Fibroblast of peridontal ligament (primary cell): ENCODE data around the gene ARMS2.
A peak's percentile ranks its signal among the peaks of the same experiment; 100 is the strongest.

Experiments
- DNase-seq: peaks from one replicate; pipeline ENCODE4 v3.0.0-alpha.2; 2010; ENCODE audit errors: extremely low read depth

Gene ARMS2

GRCh38 chr10:122494173-122494820 is 39.8 kb downstream of the ARMS2 start:
- no peak for DNase-seq

GRCh38 chr10:122494833-122495232 is 40.4 kb downstream of the ARMS2 start:
- DNase-seq = peak; percentile 89

GRCh38 chr10:122495406-122496340 is 41.2 kb downstream of the ARMS2 start:
- peak; percentile 97 for DNase-seq

GRCh38 chr10:122497241-122497640 is 42.8 kb downstream of the ARMS2 start:
- no peak for DNase-seq

- DNase-seq = no peak
Observed at GRCh38 chr10:122498521-122498920, 44.1 kb downstream of the ARMS2 start.

GRCh38 chr10:122499012-122499411 is 44.6 kb downstream of the ARMS2 start:
- DNase-seq = no peak

- DNase-seq = peak; percentile 96
Observed at GRCh38 chr10:122499491-122499941, 45.1 kb downstream of the ARMS2 start.

GRCh38 chr10:122500194-122500593 is 45.7 kb downstream of the ARMS2 start:
- DNase-seq = no peak

- no peak for DNase-seq
Observed at GRCh38 chr10:122500726-122501125, 46.3 kb downstream of the ARMS2 start.

GRCh38 chr10:122503012-122503411 is 48.6 kb downstream of the ARMS2 start:
- no peak for DNase-seq

GRCh38 chr10:122503886-122504609 is 49.6 kb downstream of the ARMS2 start:
- DNase-seq = no peak

- peak; percentile 89 for DNase-seq
Observed at GRCh38 chr10:122504610-122504950, 50.1 kb downstream of the ARMS2 start.

GRCh38 chr10:122505011-122505410 is 50.6 kb downstream of the ARMS2 start:
- DNase-seq = no peak

- no peak for DNase-seq
Observed at GRCh38 chr10:122505885-122506645, 51.6 kb downstream of the ARMS2 start.
